EH (cell line): ENCODE data around the gene ADAT2.
A peak's percentile ranks its signal among the peaks of the same experiment; 100 is the strongest.
"Not testable (repeated sequence)": the region's sequence is repeated elsewhere in the genome, so short reads cannot be mapped to it uniquely, and the experiment has no call there.

Source experiments
- DNase-seq: peaks from one replicate; pipeline ENCODE4 v3.0.0-alpha.2; 2015; ENCODE audit warnings: low read depth

Gene ADAT2

GRCh38 chr6:143450453-143451371 is at the start of gene ADAT2, which contains the start of gene PEX3:
Gene ADAT2 (minus strand): TSS chr6:143450695. CDS start chr6:143450658, 37 bp downstream.
Gene PEX3 (plus strand): TSS chr6:143450805. CDS start chr6:143451043, 238 bp downstream.
- DNase-seq = peak; percentile 95

GRCh38 chr6:143498428-143498827 is 47.9 kb upstream of the ADAT2 start:
- peak; percentile 28 for DNase-seq

GRCh38 chr6:143496974-143497373 is 46.5 kb upstream of the ADAT2 start:
- no peak for DNase-seq

- DNase-seq = no peak
These were observed 40.3 kb upstream of the ADAT2 start for GRCh38 chr6:143490775-143491174.

- no peak for DNase-seq
These were observed 39.7 kb upstream of the ADAT2 start for GRCh38 chr6:143490244-143490643.

DNA sequence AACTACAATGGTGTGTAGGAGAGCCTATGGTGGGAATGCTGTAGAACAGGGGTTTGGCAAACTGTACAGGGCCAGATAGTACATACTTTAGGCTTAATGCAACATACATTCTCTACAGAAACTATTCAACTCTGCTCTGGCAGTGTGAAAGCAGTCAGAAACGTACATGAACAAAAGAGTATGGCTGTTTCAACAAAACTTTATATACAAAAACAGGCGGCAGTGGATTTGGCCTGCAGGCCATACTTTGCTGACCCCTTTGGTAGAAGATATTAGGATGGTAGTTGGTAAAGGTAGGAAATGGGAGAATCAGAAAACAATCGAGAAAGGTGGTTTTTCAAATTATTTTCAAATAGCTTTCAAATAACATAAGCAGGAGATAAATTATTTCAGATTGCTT is 36.3 kb upstream of the ADAT2 start:
- DNase-seq = no peak

DNA sequence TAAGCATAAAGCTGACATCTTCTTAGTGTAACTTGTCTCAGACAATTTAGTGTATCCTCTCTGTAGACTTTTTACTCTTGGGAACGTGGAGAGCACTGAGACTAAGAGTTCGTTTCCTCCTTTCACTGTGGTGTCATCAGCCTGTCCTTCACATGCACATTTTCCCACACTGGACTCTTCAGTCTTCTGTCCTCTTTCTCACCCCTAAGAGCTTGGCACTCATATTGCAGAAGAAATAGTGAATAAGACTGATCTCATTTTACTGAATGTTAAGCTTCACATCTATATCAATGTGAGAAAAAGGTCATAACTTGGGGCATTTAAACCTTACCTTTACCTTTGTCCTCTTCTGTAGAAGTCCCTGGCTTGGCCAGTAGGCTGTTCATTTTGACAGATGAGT is 35.5 kb upstream of the ADAT2 start:
- DNase-seq = peak; percentile 26

DNA sequence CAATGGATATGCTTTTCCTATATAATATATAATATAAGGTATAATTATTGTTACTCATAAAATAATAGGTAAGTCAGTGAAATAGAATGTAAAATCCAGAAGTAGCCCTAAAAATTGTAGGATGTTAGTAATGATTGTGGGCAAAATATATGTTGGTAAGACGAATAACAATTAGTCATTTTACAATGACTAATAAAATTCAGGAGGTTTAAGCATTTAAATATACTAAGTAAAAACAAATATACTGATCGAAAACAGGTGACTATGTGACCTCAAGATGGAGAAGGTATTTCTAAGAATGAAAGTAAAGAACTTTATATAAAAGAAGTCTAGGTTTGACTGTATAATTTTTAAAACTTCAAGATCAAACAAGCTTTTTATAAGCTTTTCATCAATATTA is 32.1 kb upstream of the ADAT2 start:
- no peak for DNase-seq

DNA sequence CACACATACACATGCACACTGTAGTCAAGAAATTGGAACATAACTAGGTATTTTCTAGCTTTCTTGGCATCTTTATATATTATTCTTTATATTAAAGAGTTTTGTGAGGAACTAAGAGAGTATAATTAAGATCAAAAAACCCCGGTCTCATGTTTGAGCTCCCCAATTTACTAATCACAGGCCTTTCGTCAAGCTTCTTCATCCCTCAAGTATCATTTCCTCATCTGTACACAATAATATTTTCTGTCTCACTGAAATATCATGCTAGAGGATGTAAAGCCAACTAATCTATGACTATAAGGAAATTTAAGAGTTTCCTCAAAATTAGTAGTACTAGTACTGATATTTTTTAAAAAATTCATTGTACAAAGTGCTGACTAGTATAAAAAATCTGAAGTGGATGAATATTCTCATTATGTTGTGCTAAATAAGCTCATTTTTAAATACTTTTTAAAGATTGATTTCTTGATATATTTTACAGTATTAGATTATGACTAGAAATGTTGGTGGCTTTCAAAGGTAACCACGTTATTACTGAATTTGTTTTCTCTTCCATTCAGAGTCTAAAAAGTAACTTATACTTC is 28.1 kb upstream of the ADAT2 start:
- DNase-seq = no peak

DNA sequence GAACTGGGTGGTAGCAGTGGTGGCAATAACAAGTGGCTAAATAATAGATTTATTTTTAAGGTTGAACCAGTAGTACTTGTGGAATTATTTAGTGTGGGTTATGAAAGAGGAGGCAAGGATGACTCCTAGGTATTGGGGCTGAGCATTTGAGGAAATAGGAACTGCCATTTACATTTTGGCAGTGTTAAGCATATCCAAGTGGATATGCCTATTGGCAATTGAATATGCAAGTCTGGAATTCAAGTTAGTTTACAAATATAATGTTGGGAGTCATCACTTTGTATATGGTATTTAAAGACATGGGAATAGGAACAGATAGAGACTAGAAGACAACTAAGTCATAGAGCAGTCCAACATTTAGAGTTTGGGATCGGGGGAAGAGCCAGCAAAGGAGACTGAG is 26.1 kb upstream of the ADAT2 start:
- DNase-seq = no peak

GRCh38 chr6:143471822-143472221 is 21.3 kb upstream of the ADAT2 start:
- no peak for DNase-seq

- not testable (repeated sequence) for DNase-seq
These were observed 18.3 kb upstream of the ADAT2 start for GRCh38 chr6:143468823-143469222.

- no peak for DNase-seq
These were observed 17.5 kb upstream of the ADAT2 start for GRCh38 chr6:143468026-143468425.

DNA sequence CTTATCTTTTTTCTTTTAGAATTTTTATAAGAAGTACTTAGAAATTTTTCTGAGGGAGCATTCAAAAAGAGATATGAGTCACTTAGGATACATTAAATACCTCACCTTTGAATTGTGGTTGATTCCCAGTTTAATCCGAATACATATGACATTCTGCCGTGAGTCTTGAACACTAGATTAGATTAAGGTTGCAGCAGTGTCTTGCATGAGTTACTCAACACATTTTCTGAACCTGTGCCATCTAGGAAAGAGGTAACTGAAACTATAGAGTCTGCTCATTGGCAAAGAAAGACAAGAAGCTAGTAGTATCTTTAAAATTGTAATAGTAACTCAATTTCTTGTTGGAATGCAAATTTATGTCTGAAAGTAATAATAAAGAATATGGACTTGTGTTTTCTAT is 15.1 kb upstream of the ADAT2 start:
- no peak for DNase-seq

- peak; percentile 50 for DNase-seq
These were observed 7.3 kb upstream of the ADAT2 start for GRCh38 chr6:143457563-143458359.

DNA sequence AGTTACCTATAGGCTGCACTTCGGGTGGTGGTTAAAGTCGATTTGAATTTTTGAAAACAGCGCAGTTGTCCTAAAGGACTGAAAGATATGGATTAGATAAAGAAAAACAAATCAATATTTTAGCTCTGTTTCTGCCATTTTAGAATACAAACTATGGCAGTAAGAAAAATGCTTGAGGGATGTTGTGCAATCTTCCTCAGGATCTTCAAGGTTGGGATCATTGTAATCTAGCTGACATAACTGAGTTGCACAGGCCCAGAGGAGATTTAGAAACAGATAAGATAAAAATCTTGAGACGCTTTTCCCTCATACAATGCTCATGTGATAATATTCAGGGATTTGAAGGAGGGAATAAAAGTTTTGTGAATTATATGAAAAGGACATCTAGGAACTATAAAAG is 1.0 kb upstream of the ADAT2 start:
- DNase-seq = peak; percentile 7

GRCh38 chr6:143449714-143450452 is 612 bp downstream of the ADAT2 start:
- peak; percentile 4 for DNase-seq

- no peak for DNase-seq
These were observed 1.3 kb downstream of the ADAT2 start for GRCh38 chr6:143449082-143449713.

GRCh38 chr6:143447865-143448264 is 2.6 kb downstream of the ADAT2 start:
- not testable (repeated sequence) for DNase-seq

GRCh38 chr6:143443096-143443495 is 7.4 kb downstream of the ADAT2 start:
- DNase-seq = no peak
